ENCODE measurements around the gene FN3KRP.

GRCh38 chr17:82702231-82702927, 14.1 kb upstream of the FN3KRP start:
- TF ChIP-seq POLR2A (IDR thresholded peaks at IDR 0.05) (no peak), CTCF (IDR thresholded peaks at IDR 0.05) (no peak)
